G401 (cell line): Measurements from ENCODE around the gene HHIPL1. TPM values are rescaled to one million over a fixed set of nuclear protein-coding genes. Genes with fewer than 3 reads are reported as not detected.

ENCODE experiments used
- DNase-seq: peaks from one replicate; pipeline ENCODE4 v3.0.0-alpha.2; 2015; ENCODE audit warnings: low spot score
- in situ Hi-C: cut with HindIII; loops from 2 replicates; pipeline ENCODE4 v1.10.0; 2016; ENCODE audit warnings: low sequenced_read_pairs, mixed read lengths
- total RNA-seq: library from RNA; depleted of rRNA; stranded (reverse); fragments of >200 nt; shearing (Covaris generic); gene quantifications from 2 replicates; pipeline ENCODE4 v1.2.3, GENCODE V29; 2014

HHIPL1 gene
- total RNA-seq, 1 experiment from 2014 or later, result 0.20 TPM

DNA sequence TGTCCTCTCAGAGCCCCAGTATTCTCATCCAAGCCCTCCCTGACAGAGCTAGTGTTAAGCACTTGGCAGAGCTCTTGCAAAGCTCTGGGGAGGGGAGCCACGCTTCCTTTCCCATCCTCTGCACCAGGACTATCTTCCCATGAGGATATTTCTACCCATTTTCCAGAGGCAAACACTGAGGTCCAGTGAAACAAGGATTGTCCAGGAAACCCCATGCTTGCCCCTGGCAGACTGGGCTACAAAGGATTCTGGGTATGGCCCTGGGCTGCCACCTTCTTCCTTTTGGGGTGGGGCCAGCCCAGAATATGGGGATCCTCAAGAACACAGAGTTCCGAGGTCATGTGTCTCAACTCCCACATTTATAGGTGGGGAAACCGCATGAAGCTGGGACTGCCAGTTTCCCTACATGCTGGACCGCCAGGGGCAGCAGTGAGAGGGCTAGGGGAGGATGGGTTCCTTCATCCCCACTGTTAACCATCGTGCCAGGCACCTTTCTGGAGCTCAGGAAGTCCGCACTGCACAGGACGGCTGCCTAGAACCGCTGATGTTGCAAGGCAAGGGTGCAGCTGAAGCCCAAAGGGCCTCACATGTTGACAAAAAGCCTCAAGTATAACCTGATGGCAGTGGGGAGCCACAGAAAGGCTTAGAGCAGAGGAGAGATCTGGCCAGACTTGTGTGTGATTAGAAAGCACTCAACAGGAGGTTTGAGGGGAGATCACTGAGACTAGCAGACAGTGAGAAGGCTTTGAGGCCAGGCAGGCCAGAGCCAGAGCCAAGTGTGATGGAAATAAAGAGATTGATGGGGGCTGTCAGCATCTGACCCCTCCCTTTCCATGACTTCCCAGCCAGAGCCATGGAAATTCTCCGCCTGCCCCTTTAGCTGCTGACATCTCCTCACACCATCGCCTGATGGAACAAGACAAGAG, 35.4 kb upstream of the HHIPL1 start:
- in situ Hi-C loops, result loop anchor here (10.0 kb wide), 1 partner anchor 105 kb away; no protein-coding TSS in a partner anchor
- DNase-seq, result no peak

DNA sequence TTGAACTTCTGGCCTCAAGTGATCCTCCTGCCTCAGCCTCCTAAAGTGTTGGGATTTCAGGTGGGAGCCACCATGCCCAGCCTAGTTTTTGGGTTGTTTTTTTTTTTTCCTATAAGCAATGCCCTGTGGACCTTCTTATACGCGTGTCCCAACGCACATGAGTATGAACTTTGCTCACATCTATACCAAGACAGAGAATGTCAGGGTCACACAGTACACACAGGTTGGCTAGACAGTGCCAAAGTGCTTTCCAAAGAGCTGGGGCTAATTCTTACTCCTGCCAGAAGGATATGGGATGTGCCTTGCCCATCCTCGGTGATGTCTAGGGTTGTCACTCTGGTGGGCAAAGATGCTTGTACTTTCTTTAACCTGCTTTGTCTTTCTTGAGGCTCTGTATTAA, 33.3 kb upstream of the HHIPL1 start:
- in situ Hi-C loops, result loop anchor here (10.0 kb wide), 1 partner anchor 107 kb away; no protein-coding TSS in a partner anchor
- DNase-seq, result no peak

DNA sequence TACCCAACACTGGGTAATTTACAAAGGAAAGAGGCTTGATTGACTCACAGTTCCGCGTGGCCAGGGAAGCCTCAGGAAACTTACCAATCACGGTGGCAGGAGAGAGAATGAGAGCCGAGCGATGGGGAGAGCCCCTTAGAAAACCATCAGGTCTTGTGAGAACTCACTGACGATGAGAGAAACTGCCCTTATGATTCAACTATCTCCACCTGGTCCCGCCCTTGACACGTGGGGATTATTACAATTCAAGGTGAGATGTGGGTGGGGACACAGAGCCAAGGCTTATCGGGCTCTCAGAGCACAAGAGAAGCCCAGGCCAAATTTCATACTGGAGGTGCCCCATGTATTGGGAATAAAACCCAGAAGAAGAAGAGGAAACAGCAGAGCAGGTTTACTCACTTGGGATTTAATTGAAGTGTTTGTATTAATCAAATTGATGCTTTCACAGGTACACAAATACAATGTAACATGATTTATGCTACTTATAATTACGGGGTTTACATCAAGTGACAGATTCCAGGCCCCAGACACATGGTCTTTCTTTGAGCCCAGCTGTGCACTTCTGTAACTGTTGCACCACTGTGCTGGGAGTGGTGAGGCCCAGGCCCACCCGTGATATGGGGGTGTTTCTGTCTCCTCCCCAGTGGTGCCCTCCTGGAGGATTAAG, 32.7 kb upstream of the HHIPL1 start:
- DNase-seq, result no peak
- in situ Hi-C loops, result loop anchor here (10.0 kb wide), 1 partner anchor 107 kb away; no protein-coding TSS in a partner anchor

DNA sequence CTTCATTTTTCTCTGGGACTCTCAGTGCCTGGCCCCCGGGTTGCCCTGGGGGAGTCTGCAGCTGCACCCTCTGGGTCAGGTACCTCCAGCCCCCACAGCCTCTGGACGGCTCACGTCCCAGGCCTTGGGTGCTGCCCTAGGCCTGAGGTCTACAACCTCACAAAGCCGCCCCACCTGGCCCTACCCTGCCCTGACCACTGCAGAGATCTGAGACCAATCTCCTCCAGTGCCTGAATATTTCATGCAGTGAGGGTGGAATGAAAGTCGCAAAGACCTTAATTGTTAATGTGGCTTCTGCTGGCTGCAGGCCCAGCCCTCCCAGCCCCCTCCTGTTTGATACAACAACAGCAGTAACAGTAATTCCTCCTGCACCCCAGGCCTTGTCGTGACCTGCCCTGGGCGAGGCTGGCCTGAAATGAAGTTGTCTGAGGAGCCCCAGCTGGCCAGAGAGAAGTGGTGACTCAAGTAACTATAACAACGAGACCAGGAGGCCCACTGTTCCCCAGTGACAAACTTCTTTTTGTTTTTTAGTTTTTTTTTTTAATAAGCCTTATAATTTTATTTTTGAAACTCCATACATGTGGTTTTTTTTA, 32.1 kb upstream of the HHIPL1 start:
- DNase-seq, result no peak
- in situ Hi-C loops, result loop anchor here (10.0 kb wide), 1 partner anchor 108 kb away; no protein-coding TSS in a partner anchor

DNA sequence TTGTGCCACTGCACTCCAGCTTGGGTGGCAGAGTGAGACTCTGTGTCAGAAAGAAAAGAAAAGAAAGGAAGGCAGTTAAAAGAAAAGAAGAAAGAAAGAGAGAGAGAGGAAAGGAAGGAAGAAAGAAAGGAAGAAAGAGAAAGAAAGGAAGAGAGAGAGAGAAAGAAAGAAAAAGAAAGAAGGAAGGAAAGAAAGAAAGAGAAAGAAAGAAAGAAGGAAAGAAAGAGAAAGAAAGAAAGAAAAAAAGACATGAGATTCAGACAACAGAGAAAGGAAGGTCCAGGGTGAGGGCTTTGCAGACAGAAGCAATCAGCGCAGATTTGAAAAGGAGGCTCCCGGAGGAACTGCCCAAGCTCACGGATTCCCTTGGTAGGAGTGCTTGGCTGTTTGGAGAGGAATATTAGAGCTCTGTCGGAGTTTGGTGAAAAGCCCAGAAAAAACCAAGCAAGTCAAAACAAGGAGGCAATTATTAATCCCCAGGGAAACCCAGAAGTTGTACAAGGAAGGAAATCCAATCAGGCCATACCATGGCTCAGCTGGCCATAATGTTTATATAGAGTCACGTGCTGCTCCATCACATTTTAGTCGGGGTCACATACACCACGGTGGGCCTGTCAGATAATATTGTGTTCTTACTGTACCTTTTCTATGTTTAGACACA, 29.3 kb upstream of the HHIPL1 start:
- in situ Hi-C loops, result loop anchor here (10.0 kb wide), 1 partner anchor 111 kb away; no protein-coding TSS in a partner anchor

DNA sequence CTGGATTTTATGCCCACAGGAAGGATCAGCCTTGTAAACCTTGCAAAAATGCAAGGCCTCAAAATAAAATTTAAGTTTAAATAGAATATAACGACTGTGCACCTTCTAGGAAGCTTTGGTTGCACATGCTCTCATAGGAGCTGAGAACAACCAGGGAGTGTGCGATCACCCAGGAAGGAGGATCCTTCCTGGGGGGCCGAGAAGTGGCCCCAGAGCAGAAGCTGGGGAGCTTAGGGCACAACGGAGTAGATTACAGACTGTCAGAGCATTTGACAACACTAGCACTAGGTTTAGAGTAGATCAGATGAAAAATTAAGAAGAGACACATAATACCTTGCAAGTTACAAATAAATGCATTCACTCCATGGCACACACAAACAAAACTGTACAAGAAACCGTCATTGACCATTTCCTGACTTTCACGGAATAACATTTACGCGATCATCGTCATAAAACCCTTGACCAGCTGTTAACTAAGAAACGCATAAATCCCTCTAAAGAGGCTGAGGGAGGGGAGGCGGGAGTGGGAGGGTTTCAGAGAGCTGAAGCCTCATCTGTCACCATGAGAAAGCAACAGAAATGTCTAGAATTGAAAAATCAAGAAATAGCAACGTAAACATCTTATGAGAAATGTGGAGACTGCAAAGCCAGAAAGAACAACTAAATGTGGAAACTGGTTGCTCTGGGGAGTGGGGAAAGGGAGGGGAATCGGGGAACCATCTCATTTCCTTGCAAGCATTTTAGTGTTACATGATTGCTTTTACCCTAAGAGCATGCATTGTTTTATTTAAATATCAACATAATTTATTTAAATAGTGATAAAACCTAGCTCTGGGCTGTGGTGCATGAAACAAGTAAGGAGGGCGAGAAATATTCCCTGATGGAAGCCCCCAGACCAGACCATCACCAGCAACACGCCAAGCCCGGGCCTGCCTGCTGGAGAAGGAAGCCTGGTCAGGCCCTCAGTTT, 27.8 kb upstream of the HHIPL1 start:
- DNase-seq, result no peak
- in situ Hi-C loops, result loop anchor here (10.0 kb wide), 1 partner anchor 112 kb away; no protein-coding TSS in a partner anchor

More for the DNA sequence above, 29.3 kb upstream of the HHIPL1 start:
- peak; percentile 22 for DNase-seq

DNA sequence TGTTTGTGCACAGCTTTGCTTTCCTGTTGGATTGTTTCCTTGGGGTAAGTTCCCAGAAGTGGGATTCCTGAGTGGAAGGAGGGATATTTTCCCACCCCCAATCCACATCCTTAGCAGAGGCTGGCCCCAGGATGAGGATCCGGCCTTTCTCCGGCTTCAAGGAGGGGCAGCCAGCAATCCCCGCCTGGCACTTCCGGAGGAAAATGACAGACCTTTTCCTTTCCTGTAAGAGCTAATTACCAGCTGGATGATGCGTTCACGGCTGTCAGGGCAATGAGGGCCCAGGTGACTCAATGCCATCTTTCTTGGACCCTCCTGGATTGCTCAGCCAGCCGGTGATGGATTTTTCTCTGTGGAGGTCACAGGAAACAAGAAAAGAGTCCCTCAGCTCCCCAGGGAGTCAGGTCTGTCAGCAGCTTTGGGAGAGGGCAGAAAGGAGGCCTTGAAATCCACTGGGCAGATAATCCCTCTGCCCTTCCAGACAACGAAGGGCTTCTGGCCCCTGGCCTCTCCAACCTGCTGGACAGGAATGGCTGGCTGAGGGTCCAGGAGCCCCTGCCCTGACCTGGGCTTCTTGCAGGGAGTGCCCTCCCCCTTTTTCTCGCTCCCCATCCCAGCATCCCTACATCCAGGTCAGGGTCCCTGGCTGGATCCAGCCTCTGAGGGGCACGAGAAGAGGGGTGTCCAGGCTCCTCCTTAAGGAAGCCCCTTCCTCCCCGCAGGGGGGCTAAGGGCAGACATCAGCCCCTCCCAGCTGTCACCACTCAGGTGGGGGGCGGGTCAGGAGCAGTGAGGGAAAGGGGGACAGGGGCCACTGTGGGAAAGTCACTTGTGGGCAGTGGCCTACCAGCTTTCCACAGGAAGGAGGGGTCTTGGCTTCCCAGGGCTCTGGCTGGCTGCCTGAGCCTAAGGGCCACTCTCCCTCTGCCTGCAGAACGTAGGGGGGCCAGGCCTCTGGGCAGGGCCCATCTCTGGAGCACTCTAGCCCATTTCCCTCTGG, 24.8 kb upstream of the HHIPL1 start:
- peak; percentile 37 for DNase-seq
- in situ Hi-C loops, result loop anchor here (10.0 kb wide), 1 partner anchor 115 kb away; no protein-coding TSS in a partner anchor

DNA sequence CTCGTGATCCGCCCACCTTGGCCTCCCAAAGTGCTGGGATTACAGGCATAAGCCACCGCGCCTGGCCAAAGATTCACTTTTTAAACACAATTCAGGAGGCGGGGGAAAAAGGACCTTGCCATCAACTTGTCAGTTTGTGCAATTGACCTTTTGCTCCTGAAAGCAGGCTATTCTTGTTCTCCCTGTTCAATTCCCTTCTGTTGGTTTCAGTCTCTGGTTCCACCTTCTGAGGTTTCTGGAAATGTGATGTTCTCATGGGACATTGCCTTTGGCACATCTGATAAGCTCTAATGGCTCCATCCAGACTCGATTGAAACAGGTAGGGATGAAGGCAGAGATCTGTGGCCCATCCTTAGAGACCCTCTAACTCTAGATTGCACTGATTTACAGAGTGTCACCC, 23.0 kb upstream of the HHIPL1 start:
- peak; percentile 13 for DNase-seq
- in situ Hi-C loops, result no loop called here

DNA sequence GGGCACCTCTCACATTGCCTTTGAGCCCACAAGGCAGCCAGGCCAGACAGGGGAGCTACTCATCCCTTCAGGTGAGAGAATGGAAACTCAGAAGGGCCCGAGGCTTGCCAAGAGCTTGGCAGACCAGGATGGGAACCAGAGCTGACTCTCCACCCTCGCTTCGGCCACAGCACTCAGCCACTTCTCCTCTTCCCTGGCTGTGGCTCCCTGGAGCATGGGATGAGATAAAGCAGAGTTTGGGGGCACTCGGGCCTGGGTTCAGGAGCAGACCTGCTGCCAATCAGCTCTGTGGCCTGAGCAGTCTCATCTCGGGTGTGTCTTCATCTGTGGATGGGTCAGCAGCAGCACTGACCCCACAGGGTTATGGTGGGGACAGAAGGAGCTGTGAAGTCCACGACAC, 20.9 kb upstream of the HHIPL1 start:
- no peak for DNase-seq
- in situ Hi-C loops, result no loop called here

DNA sequence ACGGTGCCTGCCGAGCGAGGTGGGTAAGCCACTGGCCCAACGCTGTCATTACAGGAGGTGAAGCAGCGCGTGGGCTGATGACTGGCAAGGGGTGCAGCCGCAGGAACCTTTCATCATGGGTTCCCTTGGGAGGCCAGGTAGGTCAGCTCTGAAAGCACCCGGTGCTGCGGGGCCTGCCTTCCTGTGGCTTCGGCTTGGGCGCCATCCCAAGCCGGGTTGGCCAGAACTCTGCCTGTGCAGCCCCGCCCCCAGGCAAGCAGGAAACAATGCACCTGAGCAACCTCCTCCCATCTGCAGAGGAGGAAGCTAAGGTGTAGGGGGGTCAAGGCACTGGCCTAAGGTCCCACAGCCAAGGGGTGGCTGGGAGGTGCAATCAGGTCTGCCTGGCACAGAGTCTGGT, 20.0 kb upstream of the HHIPL1 start:
- in situ Hi-C loops, result no loop called here
- DNase-seq, result no peak

DNA sequence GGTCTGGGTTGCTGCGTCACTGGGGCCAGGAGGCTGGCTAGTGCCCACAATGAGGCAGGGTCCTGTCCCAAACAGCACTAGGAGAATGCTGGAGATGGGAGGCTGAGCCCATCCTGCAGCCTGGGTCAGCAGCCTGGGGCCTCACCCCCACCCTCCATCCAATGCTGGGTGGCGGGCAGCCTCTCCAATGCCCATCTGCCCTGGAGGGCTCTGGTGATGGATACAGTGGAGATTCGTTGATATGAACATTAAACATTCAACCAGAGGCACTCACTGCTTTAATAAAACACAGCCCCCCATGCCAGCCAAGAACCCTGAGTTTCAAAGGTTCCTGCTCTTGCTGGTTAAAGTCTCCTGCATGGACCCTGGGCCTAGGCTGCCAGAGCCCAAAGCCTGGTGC, 19.5 kb upstream of the HHIPL1 start:
- DNase-seq, result no peak
- in situ Hi-C loops, result no loop called here

DNA sequence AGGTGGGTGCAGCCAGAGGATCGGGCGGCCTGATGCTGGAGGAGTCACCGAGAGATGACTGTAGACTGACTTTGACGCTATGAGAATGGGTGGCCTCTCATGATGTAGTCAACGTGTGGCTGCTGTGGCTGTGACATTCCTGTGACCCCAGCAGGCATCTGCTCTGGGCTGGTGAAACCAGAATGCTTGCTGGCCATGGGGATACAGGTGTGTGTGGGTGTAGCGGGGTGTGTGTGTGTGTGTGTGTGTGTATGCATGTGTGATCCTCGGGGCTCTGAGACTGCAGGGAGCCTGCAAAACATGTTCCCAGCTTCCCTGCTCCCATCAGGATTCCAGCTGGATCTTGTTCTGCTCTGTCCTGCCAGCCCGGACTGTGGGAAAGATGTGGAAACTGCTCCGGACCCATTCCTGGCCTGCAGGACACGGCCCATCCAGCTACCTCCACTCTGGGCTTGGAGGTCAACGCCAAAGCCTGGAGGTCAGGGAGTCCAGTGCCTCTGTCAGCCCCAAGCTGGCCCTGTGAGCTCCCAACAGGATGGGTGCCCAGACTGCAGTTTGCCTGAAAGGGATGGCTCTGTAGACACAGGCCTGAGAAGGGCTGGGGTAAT, 18.8 kb upstream of the HHIPL1 start:
- in situ Hi-C loops, result no loop called here
- no peak for DNase-seq

DNA sequence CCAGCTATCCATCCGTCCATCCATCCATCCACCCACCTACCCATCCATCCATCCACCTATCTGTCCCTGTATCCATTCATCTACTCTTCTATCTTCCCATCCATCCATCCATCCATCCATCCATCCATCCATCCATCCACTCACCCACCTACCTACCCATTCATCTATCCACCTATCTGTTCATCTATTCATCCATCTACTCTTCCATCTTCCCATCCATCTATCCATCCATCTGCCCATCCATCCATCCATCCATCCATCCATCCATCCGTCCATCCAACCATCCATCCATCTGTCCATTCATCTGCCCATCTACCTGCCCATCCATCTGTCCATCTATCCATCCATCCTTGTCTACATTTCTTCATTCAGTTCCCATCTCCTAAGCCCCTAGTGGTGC, 17.8 kb upstream of the HHIPL1 start:
- DNase-seq, result no peak
- in situ Hi-C loops, result no loop called here

DNA sequence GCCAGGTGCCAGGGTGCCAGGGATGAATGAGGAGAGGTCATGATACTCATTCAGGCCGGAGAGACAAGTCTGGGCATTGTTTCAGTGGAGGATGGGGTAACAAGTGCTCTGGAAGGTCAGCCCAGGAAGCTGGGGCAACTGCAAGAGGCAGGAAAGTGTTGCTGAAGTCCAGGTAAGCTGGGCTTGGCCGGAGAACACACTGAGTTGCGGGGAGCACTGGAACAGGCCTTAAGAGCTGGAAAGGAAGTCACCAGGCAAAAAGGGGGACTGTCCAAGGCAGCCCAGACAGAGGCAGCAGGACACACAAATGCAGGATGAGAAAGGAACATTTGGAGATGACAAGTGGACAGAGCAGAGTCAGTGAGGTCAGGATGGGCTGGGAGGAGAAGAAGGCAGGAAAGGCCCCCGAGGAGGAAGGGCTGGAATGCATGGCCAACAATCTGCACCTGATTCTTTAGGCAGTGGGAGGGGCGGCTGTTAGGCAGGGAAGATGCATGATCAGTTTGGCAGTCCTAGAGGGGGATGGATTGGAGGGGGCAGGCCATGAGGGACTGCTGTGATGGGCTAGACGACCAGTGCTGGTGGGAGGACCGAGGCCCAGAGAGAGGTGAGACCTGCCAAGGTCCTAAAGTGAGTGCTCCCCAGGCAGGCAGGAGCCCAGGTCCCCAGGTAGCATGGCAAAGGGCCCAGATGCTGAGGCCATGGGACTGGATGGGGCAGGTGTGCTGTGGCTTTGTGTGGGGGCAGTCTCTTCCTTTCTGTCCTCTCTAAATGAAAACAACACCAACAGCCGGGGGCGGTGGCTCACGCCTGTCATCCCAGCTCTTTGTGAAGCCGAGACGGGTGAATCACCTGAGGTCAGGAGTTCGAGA, 17.2 kb upstream of the HHIPL1 start:
- in situ Hi-C loops, result no loop called here

DNA sequence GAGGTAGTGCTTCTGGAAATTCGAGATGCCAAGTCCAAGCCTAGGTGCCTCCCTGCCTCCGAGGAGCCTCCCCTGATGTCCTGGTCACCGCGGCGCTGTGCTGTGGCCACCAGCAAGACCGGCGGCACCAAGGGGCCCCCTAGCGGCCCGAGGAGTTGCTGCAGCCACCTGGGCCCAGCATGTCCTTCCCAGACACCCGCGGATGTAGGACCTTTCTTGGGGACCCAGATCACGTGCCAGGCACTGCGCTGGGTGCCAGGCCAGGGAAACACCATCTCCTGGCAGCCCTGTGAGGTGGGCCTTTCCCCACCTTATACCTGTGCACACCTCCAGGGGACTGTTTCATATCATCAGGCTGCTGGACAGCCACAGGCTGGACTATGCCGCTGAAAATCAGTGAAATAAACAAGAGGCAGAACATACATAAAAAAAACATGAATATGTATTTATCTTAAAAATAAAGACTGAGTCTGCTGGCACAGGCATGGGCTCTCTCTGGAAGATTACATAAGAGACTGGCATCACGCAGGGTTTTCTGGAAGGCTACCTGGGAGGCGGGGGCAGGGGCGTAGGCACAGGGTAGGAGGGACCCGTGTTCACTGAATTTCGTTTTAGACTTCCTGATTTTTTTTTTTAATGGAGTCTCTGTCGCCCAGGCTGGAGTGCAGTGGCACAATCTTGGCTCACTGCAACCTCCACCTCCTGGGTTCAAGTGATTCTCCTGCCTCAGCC, 15.9 kb upstream of the HHIPL1 start:
- in situ Hi-C loops, result no loop called here

More for the DNA sequence above, 17.2 kb upstream of the HHIPL1 start:
- DNase-seq, result no peak

More for the DNA sequence above, 15.9 kb upstream of the HHIPL1 start:
- DNase-seq, result peak; percentile 84
